Activated CD4-positive, alpha-beta T cell treated with anti-CD3 and anti-CD28 coated beads, Interleukin-2, amount 10 ng/mL, durations not matched to agents 7 days and 5 days (primary cell): ENCODE measurements around the gene CRNN. TPM values are rescaled to one million over a fixed set of nuclear protein-coding genes. Genes with fewer than 3 reads are reported as not detected.
A peak's percentile ranks its signal among the peaks of the same experiment; 100 is the strongest.

Source experiments
- CTCF ChIA-PET: fragments of 350-600 bp; sonication (Branson Sonifier 250); formaldehyde crosslinking; loops from one replicate; lab custom pipeline; 2021; ENCODE audit warnings: antibody characterized with exemption; lab: Charles Lee
- POLR2A ChIA-PET: fragments of 350-600 bp; sonication (Branson Sonifier 250); formaldehyde crosslinking; loops from one replicate; lab custom pipeline; 2021; ENCODE audit warnings: antibody characterized with exemption; lab: Charles Lee
- DNase-seq: peaks from one replicate; pipeline ENCODE4 v3.0.0-alpha.2; 2020
- H3K27ac Mint-ChIP-seq: one replicate; pipeline ENCODE4 v1.8.0; 2021; ENCODE audit warnings: mild to moderate bottlenecking, moderate library complexity, mixed read lengths
- H3K27me3 Mint-ChIP-seq: one replicate; pipeline ENCODE4 v1.8.0; 2021; ENCODE audit warnings: mixed read lengths
- H3K36me3 Mint-ChIP-seq: one replicate; pipeline ENCODE4 v1.8.0; 2021; ENCODE audit warnings: low read depth, mixed read lengths
- H3K4me1 Mint-ChIP-seq: one replicate; pipeline ENCODE4 v1.8.0; 2021; ENCODE audit warnings: mixed read lengths
- H3K4me3 Mint-ChIP-seq: one replicate; pipeline ENCODE4 v1.8.0; 2021; ENCODE audit warnings: mild to moderate bottlenecking, moderate library complexity, mixed read lengths
- H3K9me3 Mint-ChIP-seq: one replicate; pipeline ENCODE4 v1.8.0; 2021; ENCODE audit warnings: mixed read lengths
- total RNA-seq, 2 experiments: library from RNA; stranded (reverse); gene quantifications; one replicate each; pipeline ENCODE4 v1.2.3, GENCODE V29; 2021

Gene CRNN
- total RNA-seq, 2 experiments from 2014 or later, result not detected

DNA sequence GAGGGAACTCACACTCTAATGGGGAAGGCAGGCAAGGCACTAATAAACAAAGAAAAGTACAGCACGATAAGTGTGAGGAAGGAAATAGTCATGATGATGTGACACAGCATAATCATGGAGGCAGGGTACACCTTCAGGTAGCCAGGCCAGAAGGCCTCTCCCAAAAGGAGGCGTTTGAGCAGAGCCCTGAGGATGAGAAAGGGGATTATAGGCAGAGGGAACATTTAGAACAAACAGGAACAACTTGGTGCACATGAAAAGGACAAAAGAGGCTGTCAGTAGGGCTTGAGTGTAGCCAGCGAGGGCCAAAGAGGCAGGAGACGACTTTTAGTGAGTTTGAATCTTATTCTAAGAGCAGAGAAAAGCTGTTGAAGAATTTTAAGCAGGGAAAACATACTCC lies 33.4 kb upstream of the CRNN start:
- no peak for DNase-seq
- peaks cover 9% of the 10 kb centered on the region for H3K27me3 Mint-ChIP-seq

DNA sequence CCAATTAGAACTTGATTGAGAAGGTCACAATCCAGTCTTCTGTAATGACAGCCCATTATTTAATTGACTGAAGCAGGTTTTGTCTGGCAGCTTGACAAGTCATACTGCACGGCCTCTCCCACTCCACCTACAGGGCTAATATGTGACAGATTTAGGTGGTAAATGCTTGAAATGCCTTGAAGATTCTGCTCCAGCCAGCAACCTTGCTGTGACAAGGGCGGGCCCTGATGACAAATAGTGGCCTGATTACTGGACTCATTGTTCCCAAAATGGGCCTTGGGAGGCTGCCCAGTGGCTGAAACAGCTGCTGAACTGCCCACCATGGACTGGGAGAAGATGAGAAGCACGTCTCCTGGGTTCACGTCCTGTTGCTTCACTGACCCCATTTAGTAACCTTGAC lies 30.0 kb upstream of the CRNN start:
- Mint-ChIP-seq H3K4me1 (peaks cover 2% of the 10 kb centered on the region), H3K27me3 (peaks cover 4% of the 10 kb centered on the region), H3K27ac (no peak overlapping the region), H3K4me3 (no peak overlapping the region), H3K36me3 (no peaks in the 10 kb centered on the region), H3K9me3 (no peaks in the 10 kb centered on the region)
- no peak for DNase-seq
- ChIA-PET CTCF (no interaction called here), POLR2A (no interaction called here)

More for the DNA sequence above, 33.4 kb upstream of the CRNN start:
- ChIA-PET POLR2A (no interaction called here), CTCF (interaction anchor here (1.6 to 2.7 kb wide), 2 partner anchors 11 to 52 kb away, joined by 3 to 21 read pairs; no protein-coding TSS in a partner anchor)
- H3K4me3 Mint-ChIP-seq, result no peak overlapping the region
- H3K4me1 Mint-ChIP-seq, result no peaks in the 10 kb centered on the region
- no peaks in the 10 kb centered on the region for H3K36me3 Mint-ChIP-seq
- H3K9me3 Mint-ChIP-seq, result no peaks in the 10 kb centered on the region
- no peak overlapping the region for H3K27ac Mint-ChIP-seq

GRCh38 chr1:152442765-152443164 lies 28.7 kb upstream of the CRNN start:
- DNase-seq, result no peak
- POLR2A ChIA-PET, result no interaction called here
- H3K36me3 Mint-ChIP-seq, result no peaks in the 10 kb centered on the region
- no peak overlapping the region for H3K4me3 Mint-ChIP-seq
- H3K27me3 Mint-ChIP-seq, result peaks cover 2% of the 10 kb centered on the region
- H3K27ac Mint-ChIP-seq, result no peak overlapping the region
- peaks cover 2% of the 10 kb centered on the region for H3K4me1 Mint-ChIP-seq
- H3K9me3 Mint-ChIP-seq, result no peaks in the 10 kb centered on the region
- CTCF ChIA-PET, result no interaction called here

- DNase-seq, result no peak
- CTCF ChIA-PET, result no interaction called here
- H3K27me3 Mint-ChIP-seq, result peaks cover 2% of the 10 kb centered on the region
- no peaks in the 10 kb centered on the region for H3K36me3 Mint-ChIP-seq
- H3K27ac Mint-ChIP-seq, result no peak overlapping the region
- no peaks in the 10 kb centered on the region for H3K9me3 Mint-ChIP-seq
- H3K4me3 Mint-ChIP-seq, result no peak overlapping the region
- POLR2A ChIA-PET, result no interaction called here
- peaks cover 2% of the 10 kb centered on the region for H3K4me1 Mint-ChIP-seq
Measured at GRCh38 chr1:152442301-152442700, 28.2 kb upstream of the CRNN start.

- Mint-ChIP-seq H3K4me1 (peaks cover 2% of the 10 kb centered on the region), H3K27me3 (peaks cover 2% of the 10 kb centered on the region), H3K9me3 (no peaks in the 10 kb centered on the region), H3K4me3 (no peak overlapping the region), H3K36me3 (no peaks in the 10 kb centered on the region), H3K27ac (no peak overlapping the region)
- CTCF ChIA-PET, result interaction anchor here (0.8 to 2.3 kb wide), 3 partner anchors 17 to 389 kb away, joined by 3 to 15 read pairs (median 11); no protein-coding TSS in a partner anchor
- POLR2A ChIA-PET, result no interaction called here
- no peak for DNase-seq
Measured at GRCh38 chr1:152441756-152442155, 27.7 kb upstream of the CRNN start.

DNA sequence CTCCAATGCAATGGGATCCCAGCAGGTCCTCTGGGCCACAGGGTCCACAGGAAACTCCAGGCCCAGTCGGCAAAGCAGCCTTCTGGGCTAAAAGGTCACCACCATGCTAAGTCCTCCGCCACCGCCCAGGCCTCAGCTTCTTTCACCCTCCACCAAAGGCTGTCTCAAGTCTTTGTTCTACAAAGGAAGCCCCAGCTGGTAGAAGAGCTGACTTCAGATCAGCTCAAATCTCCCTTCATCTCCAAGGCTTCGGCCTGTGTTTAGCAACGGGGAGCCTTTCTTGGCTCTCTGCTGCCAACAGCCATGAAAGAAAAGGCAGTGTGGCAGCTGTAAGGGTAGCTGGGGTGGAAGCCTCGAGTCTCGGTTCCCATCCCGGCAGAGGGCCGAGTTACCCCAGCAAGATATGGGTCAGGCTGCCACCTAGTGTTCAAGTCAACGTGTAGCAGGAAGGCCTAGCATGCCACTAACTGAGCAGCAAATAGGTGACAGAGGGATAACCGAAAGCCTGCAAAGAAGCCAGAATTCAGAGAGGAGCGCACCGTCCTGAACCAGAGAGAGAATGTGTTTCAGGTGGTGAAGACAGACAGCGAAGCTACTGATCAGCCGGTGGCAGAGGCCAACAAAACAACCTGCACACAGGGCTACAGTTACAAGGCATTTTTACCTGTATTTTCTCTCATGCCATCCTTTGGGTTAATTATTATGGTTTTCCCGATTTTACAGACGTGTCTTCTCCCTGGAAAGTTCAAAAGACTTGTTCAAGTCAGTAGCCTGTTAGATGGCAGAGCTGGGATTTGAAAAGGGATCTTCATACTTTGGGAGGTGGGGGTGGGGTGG lies 26.8 kb upstream of the CRNN start:
- Mint-ChIP-seq H3K4me1 (peaks cover 2% of the 10 kb centered on the region), H3K9me3 (no peaks in the 10 kb centered on the region), H3K27me3 (peaks cover 10% of the 10 kb centered on the region), H3K4me3 (no peak overlapping the region), H3K36me3 (no peaks in the 10 kb centered on the region), H3K27ac (no peak overlapping the region)
- DNase-seq, result peak; percentile 77
- CTCF ChIA-PET, result interaction anchor here (0.8 to 2.3 kb wide), 6 partner anchors 16 to 388 kb away, joined by 3 to 15 read pairs (median 4); no protein-coding TSS in a partner anchor
- POLR2A ChIA-PET, result no interaction called here

- no peak overlapping the region for H3K27ac Mint-ChIP-seq
- CTCF ChIA-PET, result interaction anchor here (0.7 to 1.2 kb wide), 3 partner anchors 22 to 25 kb away, joined by 3 to 4 read pairs (median 3); no protein-coding TSS in a partner anchor
- no peak for DNase-seq
Measured at GRCh38 chr1:152436593-152437496, 22.8 kb upstream of the CRNN start.

DNA sequence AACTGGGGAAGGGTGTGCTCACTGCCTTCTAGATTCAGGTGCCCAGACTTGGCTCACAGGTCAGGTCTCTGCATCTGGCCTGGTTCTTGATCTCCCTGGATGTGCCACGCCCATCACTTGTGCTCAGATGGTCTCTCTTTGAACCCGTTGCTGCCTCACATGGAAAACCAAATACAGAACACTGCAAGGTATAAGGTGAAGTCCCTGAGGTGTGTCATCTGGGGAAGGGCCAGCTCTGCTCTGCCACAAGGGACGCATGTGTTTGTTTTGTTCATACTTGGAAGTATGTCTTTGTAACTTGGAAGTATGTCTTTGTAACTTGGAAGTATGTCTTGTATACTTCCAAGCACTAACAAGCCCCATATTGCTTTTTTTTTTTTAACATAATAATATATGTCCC lies 13.4 kb upstream of the CRNN start:
- H3K27me3 Mint-ChIP-seq, result no peaks in the 10 kb centered on the region
- H3K4me1 Mint-ChIP-seq, result no peaks in the 10 kb centered on the region
- H3K27ac Mint-ChIP-seq, result no peak overlapping the region
- DNase-seq, result no peak
- no peak overlapping the region for H3K4me3 Mint-ChIP-seq
- H3K9me3 Mint-ChIP-seq, result peaks cover 3% of the 10 kb centered on the region
- no peaks in the 10 kb centered on the region for H3K36me3 Mint-ChIP-seq
- ChIA-PET CTCF (interaction anchor here (0.5 to 1.4 kb wide), 3 partner anchors 14 to 137 kb away, joined by 3 to 4 read pairs (median 3); partner anchors contain the start of gene CRNN), POLR2A (no interaction called here)

More at GRCh38 chr1:152436593-152437496, 22.8 kb upstream of the CRNN start:
- peaks cover 2% of the 10 kb centered on the region for H3K4me1 Mint-ChIP-seq
- no peaks in the 10 kb centered on the region for H3K9me3 Mint-ChIP-seq
- H3K36me3 Mint-ChIP-seq, result no peaks in the 10 kb centered on the region
- peaks cover 9% of the 10 kb centered on the region for H3K27me3 Mint-ChIP-seq
- H3K4me3 Mint-ChIP-seq, result no peak overlapping the region
- POLR2A ChIA-PET, result no interaction called here

- Mint-ChIP-seq H3K4me3 (no peak overlapping the region), H3K27me3 (no peaks in the 10 kb centered on the region), H3K27ac (no peak overlapping the region), H3K4me1 (no peaks in the 10 kb centered on the region), H3K36me3 (no peaks in the 10 kb centered on the region), H3K9me3 (peaks cover 3% of the 10 kb centered on the region)
- ChIA-PET POLR2A (no interaction called here), CTCF (interaction anchor here (1.2 to 1.4 kb wide), 2 partner anchors 13 to 32 kb away, joined by 3 to 4 read pairs; partner anchors contain the start of gene CRNN)
- no peak for DNase-seq
Measured at GRCh38 chr1:152426731-152427130, 12.7 kb upstream of the CRNN start.

GRCh38 chr1:152419917-152420316 lies 5.9 kb upstream of the CRNN start:
- DNase-seq, result no peak
- no peak overlapping the region for H3K27ac Mint-ChIP-seq
- CTCF ChIA-PET, result no interaction called here
- peaks cover 3% of the 10 kb centered on the region for H3K9me3 Mint-ChIP-seq
- no peak overlapping the region for H3K4me3 Mint-ChIP-seq
- POLR2A ChIA-PET, result no interaction called here
- H3K4me1 Mint-ChIP-seq, result no peaks in the 10 kb centered on the region
- no peaks in the 10 kb centered on the region for H3K36me3 Mint-ChIP-seq
- peaks cover 3% of the 10 kb centered on the region for H3K27me3 Mint-ChIP-seq

DNA sequence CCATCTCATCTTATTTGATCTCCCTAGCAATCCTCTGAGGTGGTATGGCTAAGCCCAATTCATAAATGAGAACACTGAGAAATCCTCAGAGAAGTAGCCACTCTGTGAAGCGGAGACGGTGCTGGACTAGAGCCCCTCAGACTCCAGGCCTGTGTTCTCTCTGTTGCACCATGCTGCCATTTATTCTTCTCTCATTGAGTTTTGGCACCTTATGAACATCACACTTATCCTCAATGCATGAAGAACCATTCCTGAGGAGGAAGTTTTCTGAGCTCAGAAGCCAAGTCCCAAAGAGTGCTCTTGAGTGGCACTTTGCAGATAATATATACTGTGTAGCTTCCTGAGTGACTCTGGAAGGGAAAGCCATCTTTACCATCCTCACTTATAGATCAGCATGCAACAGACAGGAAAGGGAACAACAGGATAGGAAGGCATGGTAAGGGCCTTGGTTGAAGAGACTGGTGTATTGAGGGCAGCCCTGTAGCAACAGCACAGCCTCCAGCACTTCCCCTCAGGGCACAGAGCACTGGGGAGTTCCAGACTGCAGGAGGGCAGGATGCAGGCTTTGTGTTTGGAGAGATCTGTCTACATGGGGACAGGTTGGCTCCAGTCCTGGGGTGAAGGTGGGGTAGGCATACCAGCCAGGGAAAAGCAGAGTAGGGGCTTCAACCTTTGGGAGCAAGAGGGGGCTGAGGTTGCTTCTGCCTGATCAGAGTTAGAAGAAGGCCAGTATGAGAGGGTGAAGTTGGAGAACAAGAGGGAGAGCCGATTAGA lies 1.6 kb upstream of the CRNN start:
- H3K4me3 Mint-ChIP-seq, result no peak overlapping the region
- no peak for DNase-seq
- H3K9me3 Mint-ChIP-seq, result no peaks in the 10 kb centered on the region
- H3K27me3 Mint-ChIP-seq, result peaks cover 2% of the 10 kb centered on the region
- CTCF ChIA-PET, result no interaction called here
- H3K27ac Mint-ChIP-seq, result no peak overlapping the region
- H3K36me3 Mint-ChIP-seq, result no peaks in the 10 kb centered on the region
- POLR2A ChIA-PET, result no interaction called here
- no peaks in the 10 kb centered on the region for H3K4me1 Mint-ChIP-seq

GRCh38 chr1:152412756-152413155 lies 1.3 kb downstream of the CRNN start:
- Mint-ChIP-seq H3K4me1 (no peaks in the 10 kb centered on the region), H3K27me3 (peaks cover 2% of the 10 kb centered on the region), H3K9me3 (no peaks in the 10 kb centered on the region), H3K36me3 (no peaks in the 10 kb centered on the region), H3K27ac (no peak overlapping the region), H3K4me3 (no peak overlapping the region)
- POLR2A ChIA-PET, result no interaction called here
- CTCF ChIA-PET, result interaction anchor here (1.4 kb wide), 1 partner anchor 14 kb away, joined by 3 read pairs; no protein-coding TSS in a partner anchor
- DNase-seq, result no peak
